IPS DF 19.7 (cell line): ENCODE results near the gene SETD9.

ENCODE experiments used
- DNase-seq: peaks from one replicate; pipeline ENCODE4 v3.0.0-alpha.2; 2013; ENCODE audit warnings: low read depth, low spot score

The SETD9 gene

DNA sequence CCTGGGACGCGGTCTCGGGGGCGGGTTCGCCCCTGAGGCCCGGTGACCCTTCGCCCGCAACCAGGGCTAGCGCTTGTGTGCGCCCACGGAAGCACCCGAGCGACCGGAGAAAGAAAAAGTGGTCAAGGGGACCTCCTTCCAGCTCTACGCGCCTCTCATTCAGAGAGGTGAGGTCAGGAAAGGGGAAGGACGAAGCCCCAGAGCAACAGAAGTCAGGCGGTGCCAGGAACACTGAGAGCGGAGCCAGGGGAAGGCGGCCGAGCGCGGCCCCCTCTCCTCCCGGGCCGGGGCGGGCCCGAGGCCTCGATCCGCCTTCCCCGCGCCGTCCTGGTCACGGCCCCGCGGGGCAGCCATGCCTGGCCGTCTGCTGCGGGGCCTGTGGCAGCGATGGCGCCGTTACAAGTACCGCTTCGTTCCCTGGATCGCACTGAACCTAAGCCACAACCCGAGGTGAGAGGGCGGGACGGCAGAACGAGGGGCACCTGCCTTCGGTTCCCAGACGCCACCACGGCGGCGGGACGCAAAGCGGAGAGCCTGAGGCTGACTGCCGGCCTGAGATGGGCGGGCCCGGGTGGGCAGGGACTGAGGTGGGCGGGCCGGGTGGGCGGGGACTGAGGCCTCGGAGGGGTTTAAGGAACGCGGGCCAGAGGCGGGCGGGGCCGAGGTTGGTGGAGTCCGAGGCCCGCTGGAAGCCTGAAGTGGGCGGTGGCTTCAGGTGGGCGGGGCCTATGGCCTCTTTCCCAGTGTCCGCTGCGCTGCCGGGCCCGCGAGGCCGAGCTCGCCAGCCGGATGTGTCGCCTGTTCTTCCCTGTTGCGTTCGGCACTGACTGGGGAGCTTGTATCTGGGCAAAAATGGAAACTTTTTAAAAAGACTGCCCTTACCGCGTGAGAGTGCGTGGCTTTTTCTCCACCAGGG, at the start of gene SETD9:
Gene SETD9 (plus strand): TSS at position 303 of the 916 bp plus-strand sequence. CDS start 50 bp downstream, at position 353.
- peak; percentile 75 for DNase-seq

GRCh38 chr5:56861893-56862485, 47.4 kb upstream of the SETD9 start:
- DNase-seq: no peak

DNA sequence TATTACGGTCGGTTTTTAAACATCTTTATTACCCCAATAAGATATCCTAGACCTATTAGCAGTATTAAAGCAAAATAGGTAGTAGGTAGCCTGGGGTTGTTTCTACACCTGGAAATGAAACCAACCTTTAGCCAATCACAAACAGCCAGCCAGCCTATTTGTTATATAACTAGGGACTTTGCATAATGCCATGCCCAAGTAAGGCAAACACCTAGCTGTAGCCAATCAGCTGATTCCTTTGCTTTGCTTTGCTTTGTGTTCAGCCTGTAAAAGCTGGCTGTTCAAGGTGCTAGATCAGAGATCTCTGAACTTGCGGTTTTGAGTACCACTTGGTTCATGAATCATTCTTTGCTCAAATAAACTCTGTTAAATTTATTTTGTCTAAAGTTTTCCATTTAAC, 46.5 kb upstream of the SETD9 start:
- no peak for DNase-seq

DNA sequence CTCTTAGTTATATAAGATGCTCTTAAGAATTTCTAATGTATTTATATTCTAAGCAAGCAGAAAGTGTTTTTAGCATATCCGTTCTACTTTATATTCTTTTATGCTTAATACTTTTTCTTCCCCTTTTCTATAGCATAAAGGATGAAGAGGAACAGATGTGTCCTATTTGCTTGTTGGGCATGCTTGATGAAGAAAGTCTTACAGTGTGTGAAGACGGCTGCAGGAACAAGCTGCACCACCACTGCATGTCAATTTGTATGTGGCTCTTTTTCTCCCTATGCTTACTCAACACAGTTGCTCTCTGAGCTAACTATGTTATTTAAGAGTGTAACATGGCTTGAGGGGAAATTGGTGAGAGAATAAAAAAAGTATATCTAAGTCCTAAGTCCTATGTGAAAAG, 37.6 kb upstream of the SETD9 start:
- no peak for DNase-seq

DNA sequence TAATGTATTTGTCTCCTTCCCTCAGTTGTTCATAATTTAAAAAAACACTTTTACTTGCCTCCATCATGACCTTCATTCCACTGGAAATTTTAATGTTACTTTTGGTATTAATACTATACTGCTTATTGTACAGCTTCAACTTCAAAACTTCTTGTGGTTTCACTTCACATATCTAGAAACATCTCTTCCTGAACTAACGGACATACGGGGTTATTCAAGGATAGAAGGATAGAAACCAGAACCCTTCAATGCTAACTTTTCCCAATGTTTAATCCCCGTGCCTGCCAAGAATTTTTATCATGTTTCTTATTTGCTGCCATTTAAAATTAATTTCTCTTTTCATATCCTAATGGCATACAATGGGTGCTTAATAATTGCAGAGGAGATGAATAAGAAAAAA, 36.3 kb upstream of the SETD9 start:
- no peak for DNase-seq

- DNase-seq: no peak
These were observed 33.1 kb upstream of the SETD9 start for GRCh38 chr5:56876327-56876726.

DNA sequence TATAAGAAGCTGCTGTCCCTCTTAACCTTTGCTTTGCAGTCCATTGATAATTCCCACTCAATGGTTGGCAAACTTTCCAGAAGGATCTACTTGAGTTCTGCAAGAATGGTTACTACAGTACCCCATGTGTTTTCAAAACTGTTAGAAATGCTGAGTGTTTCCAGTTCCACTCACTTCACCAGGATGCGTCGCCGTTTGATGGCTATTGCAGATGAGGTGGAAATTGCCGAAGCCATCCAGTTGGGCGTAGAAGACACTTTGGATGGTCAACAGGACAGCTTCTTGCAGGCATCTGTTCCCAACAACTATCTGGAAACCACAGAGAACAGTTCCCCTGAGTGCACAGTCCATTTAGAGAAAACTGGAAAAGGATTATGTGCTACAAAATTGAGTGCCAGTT, 27.8 kb upstream of the SETD9 start:
- DNase-seq: no peak

DNA sequence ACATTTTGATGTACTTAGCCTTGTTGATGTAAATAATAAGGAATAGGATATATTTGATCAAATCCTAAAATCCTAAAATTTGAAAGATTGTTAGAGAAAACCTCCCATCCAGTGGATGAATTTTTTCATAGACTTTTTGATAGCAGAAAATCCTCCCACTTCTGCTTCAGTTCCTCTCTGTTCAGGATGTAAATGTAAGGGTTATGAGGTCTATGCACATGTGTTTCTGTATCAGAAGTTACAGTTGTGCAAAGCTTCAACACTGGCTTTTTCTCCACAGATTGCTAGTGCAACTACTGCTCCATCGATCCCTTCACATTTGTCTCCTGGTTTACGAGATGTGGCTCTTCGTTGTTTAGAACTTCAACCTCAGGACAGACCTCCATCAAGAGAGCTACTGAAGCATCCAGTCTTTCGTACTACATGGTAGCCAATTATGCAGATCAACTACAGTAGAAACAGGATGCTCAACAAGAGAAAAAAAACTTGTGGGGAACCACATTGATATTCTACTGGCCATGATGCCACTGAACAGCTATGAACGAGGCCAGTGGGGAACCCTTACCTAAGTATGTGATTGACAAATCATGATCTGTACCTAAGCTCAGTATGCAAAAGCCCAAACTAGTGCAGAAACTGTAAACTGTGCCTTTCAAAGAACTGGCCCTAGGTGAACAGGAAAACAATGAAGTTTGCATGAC, 16.0 kb upstream of the SETD9 start:
- no peak for DNase-seq

DNA sequence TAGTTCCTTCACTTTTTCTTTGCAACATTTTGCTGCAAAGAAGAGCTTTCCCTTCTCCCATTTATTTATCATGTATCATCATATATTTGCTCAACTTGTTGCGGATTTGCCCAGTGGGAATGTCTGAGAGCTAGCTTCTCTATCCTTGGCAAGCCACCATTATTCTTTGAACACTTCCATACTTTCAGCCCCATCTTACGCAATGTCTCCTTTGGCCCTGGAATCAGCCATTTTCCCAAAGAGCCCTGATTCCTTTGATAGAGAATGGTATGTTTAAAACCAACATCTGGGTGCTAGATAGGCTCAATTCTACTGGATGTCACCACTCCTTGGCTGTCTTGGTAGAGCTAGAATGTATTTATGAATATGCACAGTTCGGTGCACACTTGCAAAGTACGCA, 12.6 kb upstream of the SETD9 start:
- DNase-seq: no peak

- DNase-seq: no peak
These were observed 11.2 kb upstream of the SETD9 start for GRCh38 chr5:56898213-56898612.

- DNase-seq: no peak
These were observed 9.0 kb upstream of the SETD9 start for GRCh38 chr5:56900395-56900794.

GRCh38 chr5:56900858-56901578, 8.4 kb upstream of the SETD9 start:
- DNase-seq: no peak

DNA sequence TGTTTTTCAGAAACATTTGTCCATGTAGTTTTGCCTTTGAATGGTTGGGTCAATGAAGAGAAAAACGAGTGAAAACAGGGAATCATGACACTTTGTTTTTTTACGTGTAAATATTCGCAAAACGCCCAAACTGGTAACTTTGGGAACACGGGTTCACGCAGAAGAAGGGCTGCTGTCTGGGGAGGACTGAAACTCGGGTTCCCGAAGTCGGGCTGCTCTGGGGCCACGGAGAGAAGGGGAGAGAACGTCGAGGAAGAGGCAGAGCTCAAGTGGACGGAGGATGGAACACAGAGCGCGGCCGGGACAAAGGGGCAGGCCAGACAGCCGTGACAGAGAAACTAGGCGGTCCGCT, 478 bp upstream of the SETD9 start:
- no peak for DNase-seq

DNA sequence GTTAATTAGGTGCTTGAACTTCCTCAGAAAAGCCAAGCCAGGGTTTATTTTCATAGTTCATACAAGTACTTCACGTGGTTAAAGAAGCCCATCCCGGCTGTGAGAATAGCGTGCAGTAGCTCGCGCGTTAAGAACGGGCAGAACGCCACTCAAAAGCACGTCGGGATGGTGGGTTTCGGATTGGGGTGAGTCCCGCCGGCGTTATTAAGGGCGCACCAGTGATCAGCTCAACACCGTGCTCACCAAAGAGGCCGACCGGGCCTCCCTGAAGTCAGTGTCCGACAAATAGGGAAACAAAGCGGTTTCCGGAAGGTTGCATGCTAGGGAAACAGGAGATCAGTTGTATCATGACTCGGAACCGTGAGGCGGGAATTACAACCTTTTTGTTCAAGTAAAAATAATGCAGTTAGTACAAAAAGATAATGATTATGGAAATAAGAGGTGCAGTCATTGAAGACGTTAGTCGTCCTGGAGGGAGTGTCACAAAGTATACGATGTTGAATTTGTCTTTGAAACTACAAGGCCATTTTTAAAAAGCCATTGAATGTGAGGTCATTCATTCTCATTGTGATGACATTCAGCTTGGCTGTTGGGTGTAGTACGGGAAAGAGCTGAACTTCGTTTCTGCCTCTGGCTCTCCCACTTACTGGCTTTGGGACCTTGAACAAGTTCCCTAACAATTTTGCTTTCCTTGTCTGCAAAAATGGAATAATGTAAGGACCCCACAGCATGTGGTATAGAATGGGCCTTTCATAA, 992 bp downstream of the SETD9 start:
- DNase-seq: no peak

DNA sequence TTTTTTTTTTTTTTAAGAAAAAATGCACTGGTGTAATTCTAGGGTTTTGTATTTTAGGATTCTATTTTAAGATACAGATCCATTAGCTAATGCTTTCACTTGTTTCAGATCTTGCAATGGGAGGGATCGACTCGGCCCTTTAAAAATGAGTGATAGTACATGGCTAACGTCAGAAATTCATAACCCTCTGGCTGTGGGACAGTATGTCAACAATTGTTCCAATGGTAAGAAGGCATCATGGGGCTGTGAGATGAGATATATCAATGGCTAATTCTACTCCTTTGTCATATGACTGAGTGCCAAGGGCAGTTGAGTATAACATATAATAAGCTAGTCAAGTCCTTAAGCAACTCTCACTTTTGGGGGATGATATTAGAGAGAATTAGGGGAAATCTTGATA, 4.4 kb downstream of the SETD9 start:
- no peak for DNase-seq

- no peak for DNase-seq
These were observed 5.3 kb downstream of the SETD9 start for GRCh38 chr5:56914678-56915077.

DNA sequence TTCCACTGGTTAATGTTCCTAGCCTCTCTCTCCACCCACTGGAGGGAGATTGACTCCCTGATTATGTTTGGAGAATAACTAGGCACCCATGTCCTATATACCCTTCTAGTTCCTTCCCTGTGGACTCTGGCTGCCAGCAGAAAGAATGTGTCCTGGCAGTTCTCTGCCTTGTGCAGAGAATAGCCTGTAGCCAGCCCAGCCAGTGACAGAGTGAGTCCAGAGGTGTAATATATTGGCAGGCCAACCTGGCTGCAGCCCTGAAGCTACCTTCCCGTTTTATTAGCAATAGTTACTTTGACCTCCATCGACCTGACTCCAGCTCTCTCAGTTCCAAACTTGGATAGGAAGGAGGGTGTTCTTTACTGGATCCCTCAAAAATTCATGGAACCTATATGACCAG, 8.1 kb downstream of the SETD9 start:
- no peak for DNase-seq

DNA sequence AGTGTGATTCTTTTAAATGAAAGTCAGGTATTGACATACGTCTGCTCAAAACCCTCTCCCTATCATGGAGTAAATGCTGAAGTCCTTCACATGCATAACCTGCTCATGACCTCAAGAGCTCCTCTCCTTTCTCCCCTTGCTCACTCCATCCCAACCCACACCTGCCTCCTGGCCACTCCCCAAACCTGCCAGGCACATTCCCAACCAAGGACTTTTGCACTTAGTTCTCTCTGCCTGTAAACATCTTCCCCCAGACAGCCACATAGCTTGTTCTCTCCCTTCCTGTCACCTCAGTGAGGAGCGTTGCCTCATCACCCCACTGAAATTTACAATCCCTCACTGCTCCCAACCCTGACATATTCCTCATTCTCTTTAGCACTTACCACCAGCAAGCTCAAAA, 8.7 kb downstream of the SETD9 start:
- no peak for DNase-seq

DNA sequence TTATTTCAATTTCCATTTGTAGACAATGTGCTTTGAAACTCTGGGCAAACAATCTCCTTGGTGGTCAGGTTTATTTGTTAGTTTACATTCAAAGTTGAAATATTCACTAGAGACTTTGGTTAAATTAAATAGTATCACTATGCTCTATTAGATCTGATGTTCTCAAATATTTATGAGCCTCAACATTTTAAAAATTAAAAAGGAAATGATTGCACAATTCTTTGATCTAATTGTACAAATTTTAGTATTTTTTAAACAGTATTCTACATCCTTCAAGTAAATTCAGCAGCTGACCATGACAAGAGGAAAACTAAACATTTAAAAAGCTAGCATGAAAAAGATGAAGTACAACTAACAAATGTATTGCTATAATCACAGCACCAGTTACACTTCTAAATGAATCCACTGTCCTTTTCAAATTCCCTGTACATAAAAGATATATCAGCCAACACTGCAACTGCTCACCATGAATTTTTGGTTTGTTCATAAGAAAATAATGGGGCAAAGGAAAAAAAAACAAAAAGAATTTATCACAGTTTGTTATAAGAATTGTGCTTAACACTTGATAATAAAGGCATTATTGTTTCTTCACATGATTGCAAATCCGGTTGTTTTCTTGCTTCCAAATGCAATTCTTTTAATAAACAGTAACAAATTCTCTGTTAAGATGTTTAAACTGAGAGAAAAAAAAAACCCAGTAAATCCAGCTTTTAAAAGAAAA, 10.7 kb downstream of the SETD9 start:
- no peak for DNase-seq

GRCh38 chr5:56922922-56923321, 13.5 kb downstream of the SETD9 start:
- DNase-seq: no peak

GRCh38 chr5:56934325-56934724, 24.9 kb downstream of the SETD9 start:
- DNase-seq: no peak
